Endothelial cell of hepatic sinusoid (primary cell): ENCODE data around the gene ZFAND2B.

Experiments used
- in situ Hi-C: cut with HindIII; loops from 2 replicates; pipeline ENCODE4 v1.10.0; 2017; ENCODE audit warnings: low sequenced_read_pairs

The ZFAND2B gene

GRCh38 chr2:219219784-219220532 is 13.4 kb downstream of the ZFAND2B start:
- in situ Hi-C loops: no loop called here

GRCh38 chr2:219220652-219221402 is 14.2 kb downstream of the ZFAND2B start:
- in situ Hi-C loops: no loop called here

DNA sequence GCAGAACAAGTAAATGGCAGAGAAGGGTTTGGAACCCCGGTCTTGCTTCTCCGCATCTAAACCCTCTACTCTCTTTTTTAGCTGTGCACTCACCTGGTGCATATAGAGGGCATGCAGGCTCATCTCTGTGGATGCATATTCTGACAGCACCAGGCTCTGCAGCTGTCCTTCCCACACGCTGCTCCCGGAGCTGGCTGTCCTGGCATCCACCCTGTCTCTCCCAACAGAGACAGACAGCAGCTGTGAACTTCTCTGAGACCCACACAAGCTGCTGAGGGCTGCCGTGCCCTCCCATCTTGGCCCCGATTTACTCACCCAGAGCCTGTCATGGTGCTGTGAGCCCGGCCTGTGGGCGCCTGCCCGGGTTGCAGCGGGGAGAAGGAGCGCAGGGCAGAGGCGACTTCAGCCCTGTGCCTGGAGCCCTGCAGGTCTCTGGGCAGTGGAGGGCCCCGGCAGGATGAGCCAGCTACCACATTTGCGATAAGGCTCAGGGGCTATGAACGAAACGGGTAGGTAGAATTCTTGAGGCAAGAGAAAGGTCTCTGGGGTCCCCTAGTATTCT is 15.5 kb downstream of the ZFAND2B start:
- in situ Hi-C loops: no loop called here

GRCh38 chr2:219223831-219224610 is 17.4 kb downstream of the ZFAND2B start:
- in situ Hi-C loops: no loop called here

DNA sequence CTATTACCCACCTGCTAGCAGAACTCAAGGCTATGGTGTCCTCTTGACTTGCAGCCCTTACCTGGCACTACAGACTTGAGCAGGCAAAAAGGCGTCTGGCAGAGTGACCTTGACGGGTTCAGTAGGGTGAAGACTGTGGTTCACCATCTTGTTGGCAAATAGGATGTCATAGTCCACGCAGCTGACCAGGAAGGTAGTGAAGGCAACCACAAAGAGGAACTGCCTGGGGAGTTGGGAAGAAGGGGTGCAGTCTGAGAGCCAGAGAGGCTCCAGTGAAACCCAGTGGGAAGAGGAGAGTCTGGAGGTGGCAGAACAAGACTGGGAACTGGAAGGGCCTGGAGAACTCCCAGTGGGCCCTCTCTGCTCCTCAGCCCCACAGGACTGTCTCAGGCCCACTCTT is 18.8 kb downstream of the ZFAND2B start:
- in situ Hi-C loops: no loop called here

DNA sequence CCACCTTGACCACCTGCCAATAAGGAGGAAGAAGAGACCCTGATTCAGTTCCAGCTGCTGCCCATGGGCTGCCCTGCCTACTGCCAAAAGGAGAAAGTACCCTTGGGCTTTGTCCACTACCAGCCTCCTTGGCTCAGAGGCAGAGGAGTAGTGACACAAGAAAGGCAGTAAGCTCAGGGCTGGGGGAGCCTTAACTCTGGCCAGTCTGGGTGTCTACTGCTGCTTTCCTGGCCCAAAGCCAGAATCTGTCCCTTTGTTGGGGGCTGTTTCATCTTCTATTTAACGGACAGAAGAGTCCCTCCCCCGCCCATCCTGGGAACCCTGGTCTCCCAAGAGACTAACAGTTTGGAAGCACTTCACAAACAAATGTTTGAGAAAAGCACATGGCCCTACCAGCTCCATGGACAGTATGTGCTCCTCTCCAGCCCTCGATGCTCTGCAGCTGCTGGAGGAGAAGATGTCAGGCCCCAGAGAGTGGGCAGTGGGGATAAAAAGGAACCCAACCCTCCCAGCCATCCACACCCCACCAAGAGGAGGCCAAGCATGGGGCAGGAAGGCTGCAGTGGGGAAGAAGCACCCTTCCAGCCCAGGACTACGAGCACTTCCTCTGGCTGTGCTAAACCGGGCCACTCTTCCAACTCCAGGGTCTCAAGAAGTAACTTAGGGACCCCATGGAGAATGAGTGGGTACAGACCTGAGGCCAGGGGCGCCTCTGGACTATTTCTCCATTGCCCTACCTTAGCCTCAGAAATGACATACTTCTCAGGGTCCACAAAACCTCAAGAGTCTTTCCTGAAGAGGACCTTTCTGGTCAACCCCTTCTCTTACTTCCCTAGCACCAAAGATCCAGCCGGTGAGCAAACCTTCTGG is 21.7 kb downstream of the ZFAND2B start:
- in situ Hi-C loops: no loop called here

DNA sequence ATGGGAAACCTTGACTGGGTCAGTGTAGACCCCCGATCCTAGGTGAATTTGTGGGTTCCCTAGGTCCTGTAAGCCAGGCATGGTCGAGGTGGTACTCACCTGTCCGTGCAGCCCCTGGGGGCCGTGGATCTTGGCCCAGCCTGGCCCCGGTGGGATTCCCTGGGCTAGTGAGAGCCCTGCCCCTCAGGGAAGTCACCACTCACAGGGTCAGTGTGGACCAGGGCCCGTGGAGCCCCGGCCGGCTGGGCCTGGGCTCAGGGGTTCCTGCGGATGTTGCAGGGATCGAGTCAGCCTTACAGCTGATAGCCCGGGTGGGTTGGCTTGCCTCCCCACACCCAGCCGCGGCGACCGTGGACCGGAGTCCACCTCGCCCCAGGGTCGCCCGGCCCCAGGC is 22.3 kb downstream of the ZFAND2B start:
- in situ Hi-C loops: no loop called here

- in situ Hi-C loops: no loop called here
Measured at GRCh38 chr2:219229305-219230058, 22.9 kb downstream of the ZFAND2B start, which contains the start of the genes ANKZF1 and ATG9A. Gene ANKZF1 (plus strand): TSS chr2:219229806. CDS start chr2:219230258, 452 bp downstream. Gene ATG9A (minus strand): TSS chr2:219229636. CDS start chr2:219228024, 1,612 bp downstream.

DNA sequence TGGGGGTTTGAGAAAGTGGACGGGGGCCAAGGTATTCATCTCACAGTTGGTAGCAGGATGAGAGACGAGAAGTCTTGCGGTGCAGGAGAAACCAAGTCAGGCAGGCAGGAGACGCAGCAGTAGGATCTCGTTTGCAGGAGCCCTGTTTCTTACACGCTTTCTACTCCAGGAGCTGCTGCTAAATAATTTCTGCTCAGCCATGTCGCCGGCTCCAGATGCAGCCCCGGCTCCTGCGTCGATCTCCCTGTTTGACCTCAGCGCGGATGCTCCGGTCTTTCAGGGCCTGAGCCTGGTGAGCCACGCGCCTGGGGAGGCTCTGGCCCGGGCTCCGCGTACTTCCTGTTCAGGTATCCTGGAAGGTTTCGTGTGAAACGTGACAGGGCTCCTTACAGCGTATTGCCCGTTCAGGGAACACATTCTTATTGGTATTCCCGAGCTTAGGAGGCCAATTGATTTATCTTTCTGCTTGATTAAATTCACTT is 23.5 kb downstream of the ZFAND2B start:
- in situ Hi-C loops: no loop called here

DNA sequence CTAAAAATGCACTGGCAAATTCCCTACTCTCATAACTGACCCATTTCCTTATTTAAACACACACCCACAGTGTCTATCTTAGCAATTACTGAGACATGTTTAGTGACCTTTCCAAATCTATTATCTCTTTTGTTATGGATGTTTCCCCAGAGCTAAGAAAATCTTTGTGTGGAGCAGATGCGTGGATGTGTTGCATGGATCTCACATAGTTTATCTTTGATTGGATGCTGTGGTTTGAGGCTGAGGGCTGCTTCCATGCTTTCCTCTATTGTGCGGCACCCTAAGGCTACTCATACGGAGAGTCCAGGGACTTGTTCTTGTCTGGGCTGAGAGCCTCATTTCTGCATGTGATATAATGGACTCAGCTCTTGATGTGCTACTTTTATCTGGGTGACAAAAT is 27.7 kb downstream of the ZFAND2B start:
- in situ Hi-C loops: no loop called here

GRCh38 chr2:219243291-219243761 is 36.7 kb downstream of the ZFAND2B start:
- in situ Hi-C loops: loop anchor here (5.0 kb wide), 1 partner anchor 61 kb away; no protein-coding TSS in a partner anchor

GRCh38 chr2:219244789-219245147 is 38.2 kb downstream of the ZFAND2B start:
- in situ Hi-C loops: loop anchor here (5.0 kb wide), 2 partner anchors 53 to 62 kb away; no protein-coding TSS in a partner anchor

GRCh38 chr2:219245148-219245898 is 38.7 kb downstream of the ZFAND2B start, which contains the start of the genes GLB1L and STK16:
Gene GLB1L (minus strand): TSS chr2:219245444. CDS start chr2:219243573, 1,871 bp downstream.
Gene STK16 (plus strand): TSS chr2:219245479. CDS start chr2:219246000, 521 bp downstream.
- in situ Hi-C loops: loop anchor here (5.0 kb wide), 1 partner anchor 52 kb away; no protein-coding TSS in a partner anchor

- in situ Hi-C loops: loop anchor here (5.0 kb wide), 1 partner anchor 51 kb away; no protein-coding TSS in a partner anchor
Measured at GRCh38 chr2:219245899-219246230, 39.3 kb downstream of the ZFAND2B start.

DNA sequence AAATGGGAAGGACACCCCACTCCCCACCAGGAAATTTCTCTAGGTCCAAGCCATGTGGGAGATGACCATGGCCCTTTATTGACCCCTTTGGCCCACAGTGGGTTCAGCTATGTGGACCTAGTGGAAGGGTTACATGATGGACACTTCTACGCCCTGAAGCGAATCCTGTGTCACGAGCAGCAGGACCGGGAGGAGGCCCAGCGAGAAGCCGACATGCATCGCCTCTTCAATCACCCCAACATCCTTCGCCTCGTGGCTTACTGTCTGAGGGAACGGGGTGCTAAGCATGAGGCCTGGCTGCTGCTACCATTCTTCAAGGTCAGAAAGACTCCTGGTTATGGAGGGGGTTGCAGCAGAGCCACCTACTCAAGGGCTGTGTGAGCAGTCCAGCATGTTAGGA is 40.0 kb downstream of the ZFAND2B start:
- in situ Hi-C loops: loop anchor here (5.0 kb wide), 1 partner anchor 51 kb away; no protein-coding TSS in a partner anchor

- in situ Hi-C loops: loop anchor here (5.0 kb wide), 1 partner anchor 49 kb away; no protein-coding TSS in a partner anchor
Measured at GRCh38 chr2:219247678-219248642, 41.4 kb downstream of the ZFAND2B start.

DNA sequence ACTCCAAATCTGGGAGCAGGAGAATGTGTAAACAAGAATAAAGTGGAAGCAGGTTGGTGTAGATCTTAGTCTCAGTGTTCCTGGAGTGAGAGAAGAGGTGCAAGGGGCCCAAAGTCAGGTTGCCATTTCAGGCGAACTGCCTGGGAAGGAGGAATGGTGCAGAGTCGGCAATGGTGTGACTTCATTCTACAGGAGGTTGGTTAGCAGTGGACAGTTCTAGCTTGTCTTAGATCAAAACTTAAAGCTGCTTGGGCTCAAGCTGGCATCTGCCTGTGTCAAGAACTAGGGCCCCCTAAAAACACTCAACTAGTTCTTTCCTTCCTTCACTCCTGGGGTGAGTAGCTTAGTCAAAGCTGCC is 42.2 kb downstream of the ZFAND2B start:
- in situ Hi-C loops: loop anchor here (5.0 kb wide), 1 partner anchor 48 kb away; no protein-coding TSS in a partner anchor
